NCI-H82 (cell line): ENCODE results near the gene NMT1.
"Not testable (repeated sequence)": the region's sequence is repeated elsewhere in the genome, so short reads cannot be mapped to it uniquely, and the experiment has no call there.

Experiments used
- DNase-seq: peaks from one replicate; lab custom pipeline; 2025; lab: John Stamatoyannopoulos, UW

The NMT1 gene

GRCh38 chr17:45120558-45120957, 59.4 kb downstream of the NMT1 start:
- DNase-seq: no peak

GRCh38 chr17:45121055-45121454, 59.9 kb downstream of the NMT1 start:
- no peak for DNase-seq

GRCh38 chr17:45123076-45123770, 62.1 kb downstream of the NMT1 start:
- no peak for DNase-seq

- no peak for DNase-seq
Measured at GRCh38 chr17:45123930-45124796, 63.0 kb downstream of the NMT1 start.

- DNase-seq: not testable (repeated sequence)
Measured at GRCh38 chr17:45124797-45125122, 63.6 kb downstream of the NMT1 start.

GRCh38 chr17:45125509-45125908, 64.4 kb downstream of the NMT1 start:
- no peak for DNase-seq

- no peak for DNase-seq
Measured at GRCh38 chr17:45127207-45127547, 66.1 kb downstream of the NMT1 start.

GRCh38 chr17:45127548-45128300, 66.6 kb downstream of the NMT1 start:
- DNase-seq: no peak

- no peak for DNase-seq
Measured at GRCh38 chr17:45128331-45128730, 67.2 kb downstream of the NMT1 start.

- no peak for DNase-seq
Measured at GRCh38 chr17:45128989-45129388, 67.9 kb downstream of the NMT1 start.

GRCh38 chr17:45129426-45129939, 68.4 kb downstream of the NMT1 start:
- peak; percentile 97 for DNase-seq

- no peak for DNase-seq
Measured at GRCh38 chr17:45129940-45130680, 69.0 kb downstream of the NMT1 start.

- DNase-seq: no peak
Measured at GRCh38 chr17:45130681-45131615, 69.8 kb downstream of the NMT1 start.

GRCh38 chr17:45131616-45132319, 70.7 kb downstream of the NMT1 start:
- DNase-seq: peak; percentile 82

- no peak for DNase-seq
Measured at GRCh38 chr17:45132320-45132571, 71.1 kb downstream of the NMT1 start, which contains the start of gene PLCD3. Gene PLCD3 (minus strand): TSS chr17:45132515. CDS start chr17:45132410, 105 bp downstream.

GRCh38 chr17:45132572-45133463, 71.7 kb downstream of the NMT1 start:
- peak; percentile 90 for DNase-seq

GRCh38 chr17:45135192-45135977, 74.3 kb downstream of the NMT1 start, which contains the start of gene ACBD4:
Gene ACBD4 (plus strand): TSS chr17:45135687. CDS start chr17:45136145, 458 bp downstream.
- DNase-seq: peak; percentile 99
